Progenitor cell of endocrine pancreas (in vitro differentiated cells): Measurements from ENCODE around the gene SHC2. TPM values are rescaled to one million over a fixed set of nuclear protein-coding genes. Genes with fewer than 3 reads are reported as not detected.
"Not testable (repeated sequence)": the region's sequence is repeated elsewhere in the genome, so short reads cannot be mapped to it uniquely, and the experiment has no call there.

Source experiments
- DNase-seq: peaks from one replicate; pipeline ENCODE4 v3.0.0; 2021; ENCODE audit warnings: low spot score; ENCODE audit not compliant: unreplicated experiment
- H3K27ac Mint-ChIP-seq: 2 replicates; pipeline ENCODE4 v1.8.0; 2021; ENCODE audit warnings: mild to moderate bottlenecking, moderate library complexity, mixed read lengths
- H3K27me3 Mint-ChIP-seq: 2 replicates; pipeline ENCODE4 v1.8.0; 2021; ENCODE audit warnings: mixed read lengths
- H3K36me3 Mint-ChIP-seq: 2 replicates; pipeline ENCODE4 v1.8.0; 2022; ENCODE audit warnings: mixed read lengths; ENCODE audit not compliant: insufficient read depth
- H3K4me1 Mint-ChIP-seq: 2 replicates; pipeline ENCODE4 v1.8.0; 2021; ENCODE audit warnings: low read depth, mixed read lengths
- H3K4me3 Mint-ChIP-seq: 2 replicates; pipeline ENCODE4 v1.8.0; 2021; ENCODE audit warnings: low read depth, mild to moderate bottlenecking, moderate library complexity, mixed read lengths
- H3K9me3 Mint-ChIP-seq: 2 replicates; pipeline ENCODE4 v1.8.0; 2021; ENCODE audit warnings: low read depth, mixed read lengths
- total RNA-seq: library from RNA; stranded (reverse); gene quantifications from 2 replicates; pipeline ENCODE4 v1.2.1, GENCODE V29; 2021
- TF ChIP-seq, protein P1 (sequence below): fragments of 200-600 bp; sonication (generic); IDR thresholded peaks from one replicate; pipeline ENCODE4 v1.5.0; 2021; ENCODE audit warnings: antibody characterized with exemption, mild to moderate bottlenecking; ENCODE audit not compliant: unreplicated experiment

Gene SHC2
- total RNA-seq, 1 donor from 2014 or later: 159 TPM

DNA sequence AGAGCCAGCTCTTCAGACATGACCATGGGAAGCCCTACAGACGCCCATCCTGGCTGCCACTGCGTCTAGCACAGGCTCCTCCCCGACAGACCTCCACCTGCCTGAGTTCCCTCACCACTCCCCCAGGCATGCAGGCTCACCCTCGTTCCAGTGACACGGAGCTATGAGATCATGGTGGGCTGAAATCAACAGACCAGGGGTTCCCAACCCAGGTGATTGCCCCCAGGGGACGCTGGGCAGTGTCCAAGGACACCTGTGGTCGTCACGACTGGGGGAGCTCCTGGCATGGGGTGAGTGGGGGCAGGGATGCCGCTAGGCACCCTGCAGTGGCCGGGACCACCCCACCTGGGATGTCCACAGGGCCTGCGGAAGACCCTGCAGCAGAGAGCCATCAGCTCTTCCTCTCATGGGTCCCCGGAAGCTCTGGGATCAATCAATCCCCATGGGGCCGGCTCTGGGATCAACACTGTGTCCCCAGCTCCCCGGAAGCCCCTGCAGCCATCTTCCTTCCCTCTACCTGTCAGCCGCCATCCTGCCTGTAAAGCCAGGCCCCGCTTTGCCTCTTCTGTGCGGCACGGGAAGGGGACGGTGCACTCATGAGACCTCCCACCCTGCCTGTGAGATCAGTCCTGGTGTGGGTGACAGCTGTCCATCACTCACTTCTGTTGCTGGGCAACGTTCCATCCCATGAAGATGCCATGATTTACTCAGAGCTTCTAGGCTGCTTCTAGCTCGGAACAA, 22.7 kb upstream of the SHC2 start:
- Mint-ChIP-seq H3K9me3 (peaks cover 14% of the 10 kb centered on the region), H3K4me1 (peaks cover 17% of the 10 kb centered on the region), H3K36me3 (no peaks in the 10 kb centered on the region), H3K4me3 (no peak overlapping the region), H3K27me3 (peaks cover 20% of the 10 kb centered on the region), H3K27ac (peak overlapping the region; percentile 87)
- TF ChIP-seq, protein P1, sequence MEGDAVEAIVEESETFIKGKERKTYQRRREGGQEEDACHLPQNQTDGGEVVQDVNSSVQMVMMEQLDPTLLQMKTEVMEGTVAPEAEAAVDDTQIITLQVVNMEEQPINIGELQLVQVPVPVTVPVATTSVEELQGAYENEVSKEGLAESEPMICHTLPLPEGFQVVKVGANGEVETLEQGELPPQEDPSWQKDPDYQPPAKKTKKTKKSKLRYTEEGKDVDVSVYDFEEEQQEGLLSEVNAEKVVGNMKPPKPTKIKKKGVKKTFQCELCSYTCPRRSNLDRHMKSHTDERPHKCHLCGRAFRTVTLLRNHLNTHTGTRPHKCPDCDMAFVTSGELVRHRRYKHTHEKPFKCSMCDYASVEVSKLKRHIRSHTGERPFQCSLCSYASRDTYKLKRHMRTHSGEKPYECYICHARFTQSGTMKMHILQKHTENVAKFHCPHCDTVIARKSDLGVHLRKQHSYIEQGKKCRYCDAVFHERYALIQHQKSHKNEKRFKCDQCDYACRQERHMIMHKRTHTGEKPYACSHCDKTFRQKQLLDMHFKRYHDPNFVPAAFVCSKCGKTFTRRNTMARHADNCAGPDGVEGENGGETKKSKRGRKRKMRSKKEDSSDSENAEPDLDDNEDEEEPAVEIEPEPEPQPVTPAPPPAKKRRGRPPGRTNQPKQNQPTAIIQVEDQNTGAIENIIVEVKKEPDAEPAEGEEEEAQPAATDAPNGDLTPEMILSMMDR: no peak
- no peak for DNase-seq

DNA sequence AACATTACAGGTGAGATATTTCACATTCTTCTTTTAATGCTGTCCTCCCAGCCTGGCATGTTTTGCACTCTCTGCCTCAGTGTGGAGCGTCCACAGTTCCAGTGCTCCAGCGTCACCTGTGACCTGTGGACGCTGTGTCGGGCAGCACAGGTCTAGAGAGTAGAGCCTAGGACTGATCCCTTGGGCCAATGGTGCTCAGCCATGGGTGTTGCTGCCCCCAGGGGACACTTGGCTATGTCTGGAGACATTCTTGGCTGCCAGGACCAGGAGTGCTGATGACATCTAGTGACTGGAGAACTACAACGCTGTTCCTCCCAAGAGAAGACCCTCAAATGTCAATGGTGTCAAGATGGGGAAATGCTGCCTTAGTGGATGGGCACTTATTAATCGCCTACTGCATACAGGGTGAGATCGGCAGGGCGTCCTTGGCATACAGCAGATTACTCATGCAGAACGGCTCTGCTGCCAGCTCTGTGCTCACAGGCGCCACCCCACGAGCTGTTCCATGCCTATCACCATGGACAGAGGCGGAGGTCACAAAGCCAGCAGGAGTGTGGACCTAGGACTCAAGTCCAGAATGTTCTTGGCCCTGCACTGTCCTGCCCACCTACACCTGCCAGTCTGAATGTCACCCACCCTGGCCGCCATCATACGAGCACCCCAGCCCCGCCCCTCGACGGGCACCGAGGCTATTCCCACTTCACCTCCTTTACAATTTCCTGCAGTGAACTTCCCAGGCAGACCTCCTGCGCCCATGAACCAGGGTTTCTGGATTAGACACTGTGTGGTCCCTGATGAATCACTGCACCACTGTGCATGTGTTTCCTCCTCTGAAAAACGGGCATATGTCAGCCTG, 21.6 kb upstream of the SHC2 start:
- Mint-ChIP-seq H3K4me3 (no peak overlapping the region), H3K36me3 (no peaks in the 10 kb centered on the region), H3K4me1 (peaks cover 14% of the 10 kb centered on the region), H3K27me3 (peaks cover 22% of the 10 kb centered on the region), H3K9me3 (peaks cover 14% of the 10 kb centered on the region), H3K27ac (no peak overlapping the region)
- TF ChIP-seq, protein P1: peak; percentile 33
- no peak for DNase-seq

DNA sequence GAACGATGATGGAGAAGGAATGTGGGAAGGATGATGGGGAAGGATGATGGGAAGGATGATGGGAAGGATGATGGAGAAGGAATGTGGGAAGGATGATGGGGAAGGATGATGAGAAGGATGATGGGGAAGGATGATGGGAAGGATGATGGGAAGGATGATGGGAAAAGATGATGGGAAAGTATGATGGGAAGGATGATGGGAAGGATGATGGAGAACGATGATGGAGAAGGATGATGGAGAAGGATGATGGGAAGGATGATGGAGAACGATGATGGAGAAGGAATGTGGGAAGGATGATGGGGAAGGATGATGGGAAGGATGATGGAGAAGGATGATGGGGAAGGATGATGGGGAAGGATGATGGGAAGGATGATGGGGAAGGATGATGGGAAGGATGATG, 20.3 kb upstream of the SHC2 start:
- H3K36me3 Mint-ChIP-seq, DNase-seq, H3K4me3 Mint-ChIP-seq: not testable (repeated sequence)
- H3K9me3 Mint-ChIP-seq: peaks cover 14% of the 10 kb centered on the region
- H3K27me3 Mint-ChIP-seq: peaks cover 22% of the 10 kb centered on the region
- peaks cover 11% of the 10 kb centered on the region for H3K4me1 Mint-ChIP-seq
- H3K27ac Mint-ChIP-seq: peak overlapping the region; percentile 80

DNA sequence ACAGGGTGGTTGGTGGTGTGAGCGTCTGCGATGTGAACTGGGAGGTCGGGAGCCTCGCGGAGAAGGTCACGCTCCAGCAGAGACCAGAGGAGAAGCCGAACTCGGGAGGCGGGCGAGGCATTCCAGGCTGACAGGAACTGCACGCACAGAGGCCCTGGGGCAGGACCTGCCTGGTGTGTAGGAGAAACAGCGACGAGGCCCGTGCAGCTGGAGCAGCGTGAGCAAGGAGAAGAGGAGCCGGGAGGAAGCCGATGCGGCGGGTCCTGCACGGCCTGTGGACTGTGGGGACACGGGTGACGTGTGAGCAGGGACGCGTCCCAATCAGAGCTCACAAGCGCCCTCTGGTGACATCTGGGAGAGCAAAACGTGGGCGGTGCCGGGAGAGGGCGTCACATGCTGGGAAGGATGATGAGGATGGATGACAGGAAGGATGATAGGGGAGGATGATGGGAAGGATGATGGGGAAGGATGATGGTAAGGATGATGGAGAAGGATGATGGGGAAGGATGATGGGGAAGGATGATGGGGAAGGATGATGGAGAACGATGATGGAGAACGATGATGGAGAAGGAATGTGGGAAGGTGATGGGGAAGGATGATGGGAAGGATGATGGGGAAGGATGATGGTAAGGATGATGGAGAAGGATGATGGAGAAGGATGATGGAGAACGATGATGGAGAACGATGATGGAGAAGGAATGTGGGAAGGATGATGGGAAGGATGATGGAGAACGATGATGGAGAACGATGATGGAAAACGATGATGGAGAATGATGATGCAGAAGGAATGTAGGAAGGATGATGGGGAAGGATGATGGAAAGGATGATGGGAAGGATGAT, 19.4 kb upstream of the SHC2 start:
- Mint-ChIP-seq H3K9me3 (peaks cover 14% of the 10 kb centered on the region), H3K36me3 (no peaks in the 10 kb centered on the region), H3K4me3 (peak overlapping the region; percentile 35), H3K4me1 (peaks cover 4% of the 10 kb centered on the region), H3K27ac (peak overlapping the region; percentile 80), H3K27me3 (peaks cover 24% of the 10 kb centered on the region)
- DNase-seq: peak; percentile 55
- TF ChIP-seq, protein P1: peak; percentile 65

DNA sequence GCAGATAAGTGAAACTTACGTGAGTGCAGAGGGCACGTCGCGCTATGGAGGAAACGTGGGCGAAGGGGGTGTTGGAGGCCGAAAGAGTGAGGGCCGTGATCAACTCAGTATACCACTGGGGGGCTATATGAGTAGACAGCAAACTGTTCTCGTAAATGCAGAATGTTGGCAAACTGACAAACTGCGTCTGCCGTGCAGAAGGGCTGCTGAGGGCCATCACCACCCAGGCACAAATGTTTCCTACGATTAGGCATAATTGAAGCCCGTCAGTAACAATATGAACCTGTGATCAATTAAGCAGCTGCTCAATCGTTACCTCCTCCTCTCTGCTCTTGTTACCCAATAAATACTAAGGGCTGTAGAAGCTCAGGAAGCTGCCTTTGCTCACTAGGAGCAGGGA, 18.1 kb upstream of the SHC2 start:
- Mint-ChIP-seq H3K27me3 (peaks cover 27% of the 10 kb centered on the region), H3K9me3 (peaks cover 14% of the 10 kb centered on the region), H3K4me3 (no peak overlapping the region), H3K27ac (no peak overlapping the region), H3K4me1 (peaks cover 2% of the 10 kb centered on the region), H3K36me3 (no peaks in the 10 kb centered on the region)
- DNase-seq: no peak
- TF ChIP-seq, protein P1: no peak
